Measurements from ENCODE around the gene NR2C2. TPM values are rescaled to one million over a fixed set of nuclear protein-coding genes. Genes with fewer than 3 reads are reported as not detected.

NR2C2 gene
- total and polyA plus RNA-seq, 2 of the 13 experiments (the other 11 are each of a cell fraction or from before 2014, with no cell fraction given): 7.8 to 11.8 TPM

- TF ChIP-seq CBFB (CRISPR knock-in tag; IDR thresholded peaks at IDR 0.05) (no peak), ZMYM3 (CRISPR knock-in tag; IDR thresholded peaks at IDR 0.05) (no peak), RELA (CRISPR knock-in tag; IDR thresholded peaks at IDR 0.05) (no peak), HIVEP1 (CRISPR knock-in tag; IDR thresholded peaks at IDR 0.05) (no peak), KDM4B (CRISPR knock-in tag; IDR thresholded peaks at IDR 0.05) (no peak), POLR2A (IDR thresholded peaks at IDR 0.05; ENCODE audit: insufficient read depth in 1 of 2, low read depth in 2 of 2, low read length in 2 of 2) (no peak)
These were observed 43.9 kb downstream of the NR2C2 start (continued) for GRCh38 chr3:14991151-14991742.

GRCh38 chr3:14991818-14992612 lies 44.6 kb downstream of the NR2C2 start:
- no peaks in the 10 kb centered on the region; a peak in 1 of 5 replicates for H3K36me3 ChIP-seq (replicated peaks in 1 of 2; ENCODE audit: control insufficient read depth in 1 of 2, insufficient read depth in 2 of 2, low read length in 2 of 2)
- DNase-seq (ENCODE audit: low spot score) (peak; percentile 7), FAIRE-seq (no peak), ATAC-seq (no peak; the same call in 2 of the 3 replicates)
- 94% methylated on average over 7 of the region's 7 CpGs for WGBS (ENCODE audit: low lambda C conversion rate)
- BruUV-seq (replicated peaks): no TSS peak
- POLR2A ChIA-PET: no interaction called here
- intact Hi-C loops (cut with micrococcal nuclease; ENCODE audit: unreplicated experiment): loop anchor here (5.0 kb wide), 1 partner anchor 65 kb away; no protein-coding TSS in a partner anchor
- H3K4me3 ChIP-seq (replicated peaks in 1 of 3; ENCODE audit: insufficient read depth in 1 of 3, low read depth in 2 of 3, low read length in 3 of 3): no peak overlapping the region
- no peak overlapping the region for H3K27ac ChIP-seq (ENCODE audit: extremely low read length, insufficient read depth, low read length)
- in situ Hi-C loops (cut with HindIII; ENCODE audit: extremely low pct_ligation_motif_present, low pct_unique_long_range_greater_than_20kb): no loop called here
- no peak overlapping the region for H3K4me2 ChIP-seq (ENCODE audit: low read depth, low read length)
- H3K4me1 ChIP-seq (ENCODE audit: insufficient read depth, low read length): peaks cover 18% of the 10 kb centered on the region
- peaks cover 10% of the 10 kb centered on the region for H4K20me1 ChIP-seq (ENCODE audit: insufficient read depth, low read length)
- H3K9me3 ChIP-seq (ENCODE audit: low read length): no peaks in the 10 kb centered on the region
- no peak overlapping the region for H3K9ac ChIP-seq (ENCODE audit: insufficient read depth, low read depth, low read length)
- H3K79me2 ChIP-seq (ENCODE audit: insufficient read depth, low read length): peaks cover 17% of the 10 kb centered on the region
- H2AFZ ChIP-seq (ENCODE audit: low read length): no peak overlapping the region
- CTCF ChIA-PET (ENCODE audit: low intra/inter-chr PET ratio, low total read pairs): no interaction called here
- no peaks in the 10 kb centered on the region; a peak in 1 of 5 replicates for H3K27me3 ChIP-seq (ENCODE audit: control insufficient read depth in 1 of 2, insufficient read depth in 2 of 2, low read length in 2 of 2)
- TF ChIP-seq ZNF121 (CRISPR knock-in tag; IDR thresholded peaks at IDR 0.05): no peak
- TF ChIP-seq ZNF280D (CRISPR knock-in tag; IDR thresholded peaks at IDR 0.05): no peak
- TF ChIP-seq ZNF577 (CRISPR knock-in tag; IDR thresholded peaks at IDR 0.05; ENCODE audit: borderline replicate concordance, low read depth): no peak
- no peak for TF ChIP-seq EED (CRISPR knock-in tag; IDR thresholded peaks at IDR 0.05)
- no peak for TF ChIP-seq ZNF562 (CRISPR knock-in tag; IDR thresholded peaks at IDR 0.05; ENCODE audit: borderline replicate concordance)
- TF ChIP-seq CERS6 (CRISPR knock-in tag; IDR thresholded peaks at IDR 0.05): no peak
- TF ChIP-seq ZBTB43 (CRISPR knock-in tag; conservative IDR thresholded peaks at IDR 0.05): no peak
- no peak for TF ChIP-seq SMARCC2 (IDR thresholded peaks at IDR 0.05)
- TF ChIP-seq LCORL (IDR thresholded peaks at IDR 0.05): no peak
- TF ChIP-seq LCORL (CRISPR knock-in tag; IDR thresholded peaks at IDR 0.05): no peak
